ENCODE measurements around the gene OGA.

OGA gene

DNA sequence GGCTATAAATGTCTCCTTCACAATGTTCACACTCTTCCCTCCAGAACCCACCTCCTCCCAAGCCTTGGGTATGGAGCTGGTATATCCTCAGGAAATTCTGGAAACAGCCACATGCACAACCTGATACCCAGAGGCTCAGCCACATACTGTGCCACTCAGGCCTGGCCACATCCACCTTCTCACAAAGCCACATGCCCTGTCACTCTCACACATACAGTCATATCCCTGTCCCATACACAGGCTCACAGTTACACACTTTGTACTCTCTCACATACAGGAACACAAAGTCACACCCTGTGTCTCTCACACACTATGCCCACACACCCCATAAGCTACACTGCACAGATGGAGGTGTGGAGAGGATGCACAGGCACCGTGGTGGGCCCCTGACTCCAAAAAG lies 15.2 kb upstream of the OGA start:
- H3K4me3 ChIP-seq (ENCODE audit: low read depth, low read length): no peak overlapping the region
- no peak for DNase-seq (ENCODE audit: low read depth, low spot score)
- ChIA-PET POLR2A (no interaction called here), CTCF (interaction anchor here (0.9 to 14.8 kb wide), 9 partner anchors 8 to 620 kb away, joined by 3 to 581 read pairs (median 4); no protein-coding TSS in a partner anchor)
- TF ChIP-seq CTCF (IDR thresholded peaks at IDR 0.05; ENCODE audit: insufficient read depth, low read length, missing control alignments): no peak

DNA sequence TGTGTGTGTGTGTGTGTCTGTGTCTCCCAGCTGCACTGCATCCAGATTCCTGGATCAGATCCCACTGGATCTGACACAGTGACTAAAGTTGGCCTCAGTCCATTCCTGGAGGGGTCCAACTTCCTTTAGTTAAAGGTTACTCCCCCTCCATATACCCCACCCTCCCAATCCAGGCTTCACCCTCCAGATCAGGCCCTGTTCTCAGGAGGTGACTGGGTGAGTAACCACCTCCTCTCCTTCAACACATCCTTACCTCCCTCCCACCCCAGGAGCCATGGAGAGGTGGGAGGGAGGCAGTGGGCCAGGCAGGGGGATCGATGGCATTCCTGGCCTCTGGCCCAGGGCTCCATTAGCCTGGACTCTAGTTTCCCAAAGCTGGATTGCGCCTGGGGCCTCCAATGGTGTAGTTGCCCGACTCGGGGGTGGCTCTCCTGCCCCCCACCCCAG lies 14.1 kb upstream of the OGA start:
- TF ChIP-seq CTCF (IDR thresholded peaks at IDR 0.05; ENCODE audit: insufficient read depth, low read length, missing control alignments): no peak
- ChIA-PET POLR2A (no interaction called here), CTCF (interaction anchor here (0.9 to 14.8 kb wide), 6 partner anchors 9 to 619 kb away, joined by 3 to 581 read pairs (median 4); partner anchors contain the start of gene KCNIP2)
- H3K4me3 ChIP-seq (ENCODE audit: low read depth, low read length): no peak overlapping the region
- DNase-seq (ENCODE audit: low read depth, low spot score): no peak

DNA sequence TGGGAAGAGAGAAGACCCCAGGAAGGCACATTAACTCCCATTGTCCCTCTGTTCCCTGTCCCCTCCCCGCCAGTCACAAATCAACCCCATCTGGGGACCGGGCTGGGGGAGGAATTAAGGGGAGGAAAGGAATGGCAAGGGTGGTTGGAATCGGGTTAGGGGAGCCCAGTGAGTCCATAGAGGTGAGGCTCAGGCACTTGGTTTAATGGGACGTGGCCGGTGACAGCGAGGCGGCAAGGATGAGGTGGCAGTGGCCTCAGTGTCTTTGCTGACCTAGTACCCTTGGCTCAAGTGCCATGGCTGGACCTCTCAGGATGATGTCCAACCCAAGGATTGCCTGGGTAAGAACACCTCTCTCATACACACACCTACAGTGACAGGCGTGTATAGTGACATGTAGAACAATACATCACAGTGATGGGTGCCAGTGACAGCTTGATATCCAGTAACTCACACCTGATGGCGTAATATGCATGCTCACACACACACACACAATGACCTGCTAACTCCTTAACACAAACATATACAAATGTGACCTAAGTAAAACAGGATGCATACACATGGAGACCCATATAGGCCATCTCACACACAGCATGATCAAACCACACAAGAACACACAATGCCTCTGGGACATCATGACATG lies 13.0 kb upstream of the OGA start:
- DNase-seq (ENCODE audit: low read depth, low spot score): no peak
- no peak for TF ChIP-seq CTCF (IDR thresholded peaks at IDR 0.05; ENCODE audit: insufficient read depth, low read length, missing control alignments)
- CTCF ChIA-PET: interaction anchor here (1.5 to 2.0 kb wide), 3 partner anchors 10 to 242 kb away, joined by 5 to 16 read pairs (median 5); partner anchors contain the start of gene KCNIP2
- POLR2A ChIA-PET: interaction anchor here (1.5 kb wide), 1 partner anchor 13 kb away, joined by 3 read pairs; the partner anchor contains the start of gene OGA
- H3K4me3 ChIP-seq (ENCODE audit: low read depth, low read length): peak overlapping the region; percentile 55

DNA sequence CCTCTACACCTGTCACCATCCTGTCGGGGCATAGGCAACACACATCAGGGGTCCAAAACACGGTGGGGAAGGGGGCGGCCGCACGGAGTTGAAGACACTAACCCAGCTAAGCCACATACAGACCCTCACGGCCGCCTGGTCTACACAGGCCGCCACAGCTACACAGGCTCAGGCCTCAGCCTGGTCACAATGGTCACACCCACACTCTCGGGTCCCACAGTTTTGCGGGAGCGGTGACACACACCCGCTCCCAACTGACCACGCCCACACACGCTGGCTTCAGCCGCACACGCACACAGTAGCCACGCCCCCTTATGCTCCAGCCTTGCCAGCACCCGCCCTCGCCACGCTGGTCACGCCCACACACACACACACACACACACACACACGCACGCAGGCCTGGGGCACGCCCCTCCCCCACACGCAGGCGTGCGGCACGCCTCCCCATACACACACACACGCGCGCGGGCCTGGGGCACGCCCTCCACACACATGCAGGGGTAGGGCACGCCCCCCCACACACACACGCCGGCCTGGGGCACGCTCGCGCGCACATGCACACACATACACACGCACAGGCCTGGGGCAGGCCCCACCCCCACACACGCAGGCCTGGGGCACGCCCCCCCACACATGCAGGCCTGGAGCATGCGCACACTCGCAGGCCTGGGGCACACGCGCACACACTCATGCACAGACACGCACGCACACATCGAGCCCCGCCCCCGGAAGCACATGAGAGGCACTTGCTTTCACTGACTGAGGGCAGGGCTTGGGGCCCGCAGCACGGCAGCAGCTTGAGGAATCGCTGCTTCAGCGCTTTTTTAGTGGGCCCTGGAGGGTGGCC lies 12.3 kb upstream of the OGA start:
- CTCF ChIA-PET: interaction anchor here (1.5 kb wide), 1 partner anchor 242 kb away, joined by 5 read pairs; no protein-coding TSS in a partner anchor
- no peak for TF ChIP-seq CTCF (IDR thresholded peaks at IDR 0.05; ENCODE audit: insufficient read depth, low read length, missing control alignments)
- POLR2A ChIA-PET: interaction anchor here (1.5 kb wide), 1 partner anchor 12 kb away, joined by 3 read pairs; the partner anchor contains the start of gene OGA
- H3K4me3 ChIP-seq (ENCODE audit: low read depth, low read length): peak overlapping the region; percentile 55
- peak; percentile 44 for DNase-seq (ENCODE audit: low read depth, low spot score)

GRCh38 chr10:101829561-101830315 lies 11.5 kb upstream of the OGA start:
- TF ChIP-seq CTCF (IDR thresholded peaks at IDR 0.05; ENCODE audit: insufficient read depth, low read length, missing control alignments): no peak
- POLR2A ChIA-PET: no interaction called here
- H3K4me3 ChIP-seq (ENCODE audit: low read depth, low read length): peak overlapping the region; percentile 55
- CTCF ChIA-PET: no interaction called here
- no peak for DNase-seq (ENCODE audit: low read depth, low spot score)
